ENCODE results near the gene PPFIA4.
A peak's percentile ranks its signal among the peaks of the same experiment; 100 is the strongest.

GRCh38 chr1:203039609-203040512 lies 13.6 kb downstream of the PPFIA4 start:
- peak; percentile 22 for TF ChIP-seq CTCF (IDR thresholded peaks at IDR 0.05; ENCODE audit: insufficient read depth, low read depth, low read length)
- no peak for TF ChIP-seq EZH2 (IDR thresholded peaks at IDR 0.05; ENCODE audit: insufficient read depth, low read length)
